HG03432 (cell line): ENCODE data around the gene ZBTB22.

ENCODE experiments used
- ATAC-seq: cut with Tn5 transposase; IDR thresholded peaks from one replicate; pipeline ENCODE4 v1.9.1; 2021; ENCODE audit warnings: mild to moderate bottlenecking, moderate library complexity; ENCODE audit not compliant: unreplicated experiment

Gene ZBTB22

DNA sequence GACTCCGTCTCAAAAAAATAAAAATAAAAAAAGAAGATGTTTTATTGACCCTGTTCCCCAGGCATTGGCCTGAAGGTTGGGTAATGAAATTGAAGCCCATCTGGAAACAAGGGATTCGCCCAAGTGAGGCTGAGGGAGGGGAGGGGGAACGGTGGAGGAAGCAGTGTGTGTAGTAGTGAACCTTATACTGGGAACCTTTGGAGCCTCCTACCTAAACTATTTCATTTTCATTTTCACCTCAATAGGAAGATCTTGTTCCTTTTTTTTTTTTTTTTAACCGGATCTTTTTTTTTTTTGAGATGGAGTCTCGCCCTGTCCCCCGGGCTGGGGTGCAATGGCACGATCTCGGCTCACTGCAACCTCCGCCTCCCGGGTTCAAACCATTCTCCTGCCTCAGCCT lies 13.2 kb upstream of the ZBTB22 start:
- no peak for ATAC-seq

DNA sequence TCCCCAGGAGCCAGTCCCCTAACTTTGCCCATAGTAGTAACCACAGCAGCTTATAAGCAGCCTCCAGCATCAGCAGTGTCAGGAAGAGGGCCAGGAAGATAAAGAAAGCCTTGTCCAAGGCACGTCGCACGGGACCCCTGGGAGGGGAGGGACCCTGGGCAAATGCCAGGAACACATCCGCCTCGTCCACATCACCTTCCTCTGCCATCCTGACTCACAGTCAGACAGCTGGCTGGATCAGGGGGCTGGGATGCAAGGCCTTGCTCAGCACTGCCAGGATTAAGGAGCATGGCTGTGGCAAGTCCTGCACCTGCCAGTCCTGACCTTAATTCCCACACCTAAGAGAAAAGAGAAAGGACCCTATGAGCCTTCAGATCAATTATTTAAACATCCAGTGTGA lies 11.5 kb upstream of the ZBTB22 start:
- ATAC-seq = no peak

DNA sequence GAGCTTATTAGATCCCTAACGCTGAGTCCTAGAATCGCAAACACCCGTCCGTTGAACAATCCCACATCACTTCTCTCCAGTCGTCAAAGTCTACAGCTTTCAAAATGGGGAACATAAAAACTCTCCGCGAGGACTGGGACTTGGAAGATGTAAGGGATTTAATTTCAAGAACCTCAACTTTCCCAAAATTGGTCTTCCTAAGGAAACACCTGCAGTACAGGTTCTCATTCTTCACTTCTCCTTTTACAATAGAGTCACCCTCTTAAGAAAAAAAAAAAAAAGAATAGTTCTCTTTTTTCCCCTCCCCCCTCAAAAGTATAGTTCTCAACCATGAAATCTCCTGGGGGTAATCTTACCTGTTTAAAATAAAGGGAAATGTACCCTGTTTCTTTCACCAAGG lies 6.6 kb upstream of the ZBTB22 start:
- ATAC-seq = no peak

DNA sequence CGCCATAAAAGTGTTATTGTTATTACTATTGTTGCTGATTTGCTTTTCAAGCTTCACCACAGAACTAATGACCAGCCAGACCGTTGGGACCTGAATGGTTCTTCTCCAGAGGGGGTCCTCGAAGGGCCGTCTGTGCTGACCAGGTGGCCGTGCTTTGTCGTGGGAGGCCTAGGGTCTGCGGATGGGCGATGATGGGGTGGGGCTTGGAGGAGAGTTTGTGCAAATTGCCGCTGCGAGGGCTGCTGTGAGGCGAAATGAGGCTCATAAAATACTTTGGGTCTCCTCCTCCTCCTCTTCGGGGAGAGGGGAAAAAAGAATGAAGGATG lies 6.0 kb upstream of the ZBTB22 start:
- no peak for ATAC-seq

DNA sequence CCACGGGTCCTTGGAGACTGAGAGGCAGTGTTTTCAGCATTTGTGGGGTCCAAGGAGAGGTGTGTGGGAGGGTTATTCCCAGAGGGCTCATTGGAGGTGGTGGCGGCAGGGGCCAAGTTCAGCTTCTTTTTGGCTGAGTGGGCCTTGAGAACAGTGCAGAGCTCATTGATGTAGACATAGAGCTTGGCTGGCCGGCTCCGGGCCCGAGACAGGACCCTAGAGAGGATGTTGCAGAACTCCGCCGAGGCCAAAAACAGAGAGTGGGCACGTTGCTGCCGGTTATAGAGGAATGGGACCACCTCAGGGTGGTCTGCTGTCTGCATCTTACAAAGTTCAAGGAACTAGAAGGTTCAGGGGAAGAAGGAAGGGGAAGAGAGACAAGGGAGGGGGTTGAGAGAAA lies 3.7 kb upstream of the ZBTB22 start:
- ATAC-seq = no peak

DNA sequence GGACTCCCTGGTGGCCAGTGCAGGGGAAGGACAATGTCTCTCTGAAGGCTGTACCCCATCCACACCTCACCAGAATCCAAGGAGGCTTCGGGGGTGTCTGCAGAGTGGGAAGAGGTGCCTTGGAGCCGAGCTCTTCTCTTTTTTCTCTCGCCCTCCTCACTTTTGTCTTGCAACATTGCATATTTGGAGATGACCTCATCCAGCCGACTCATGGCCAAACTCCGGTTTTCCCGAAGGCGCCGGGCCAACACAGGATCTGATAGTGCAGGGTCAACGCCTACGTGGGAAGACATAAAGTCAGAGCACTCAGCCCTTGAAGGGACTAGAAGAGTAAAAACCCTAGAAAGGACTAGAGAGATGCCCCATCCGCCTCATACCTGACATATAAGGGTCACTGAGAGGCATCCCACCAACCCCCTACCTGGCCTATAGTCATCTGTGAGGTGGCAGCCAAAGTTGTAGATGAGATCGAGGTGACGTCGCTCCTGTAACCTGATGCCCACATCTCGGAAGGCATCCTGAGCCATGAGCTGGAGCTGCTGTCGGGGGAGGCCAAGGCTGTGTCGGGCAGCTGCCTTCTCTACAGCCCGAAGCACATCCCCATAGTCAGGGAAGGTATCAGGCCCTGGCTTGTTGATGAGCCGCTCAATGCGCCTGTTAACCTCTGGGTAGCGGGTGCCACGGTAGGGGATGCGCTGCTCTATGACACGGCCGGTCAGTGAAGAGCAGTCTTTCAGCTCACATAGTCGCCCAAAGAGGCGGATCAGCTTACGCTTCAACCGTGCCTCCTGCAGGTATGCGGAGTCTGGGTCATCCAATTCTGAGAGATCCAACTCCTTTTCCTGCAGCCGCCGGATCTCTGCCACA lies 3.0 kb upstream of the ZBTB22 start:
- no peak for ATAC-seq

DNA sequence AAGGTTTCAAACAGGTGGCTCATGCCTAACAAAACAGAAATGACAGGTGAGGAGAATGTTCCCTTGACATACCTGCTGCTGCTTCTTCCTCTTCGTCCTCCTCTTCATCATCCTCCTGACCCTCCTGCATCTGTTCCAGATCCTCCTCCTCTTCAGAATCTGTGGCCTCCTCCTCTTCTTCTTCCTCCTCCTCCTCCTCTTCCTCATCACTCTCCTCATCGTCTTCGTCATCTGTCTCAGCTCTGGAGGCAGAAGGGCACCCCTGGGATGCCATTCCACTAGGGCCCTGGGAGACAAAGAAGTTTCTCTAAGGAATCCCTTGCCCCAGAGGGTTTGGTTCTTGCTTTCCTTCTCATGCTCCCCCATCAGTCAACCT lies 2.4 kb upstream of the ZBTB22 start:
- ATAC-seq = no peak

DNA sequence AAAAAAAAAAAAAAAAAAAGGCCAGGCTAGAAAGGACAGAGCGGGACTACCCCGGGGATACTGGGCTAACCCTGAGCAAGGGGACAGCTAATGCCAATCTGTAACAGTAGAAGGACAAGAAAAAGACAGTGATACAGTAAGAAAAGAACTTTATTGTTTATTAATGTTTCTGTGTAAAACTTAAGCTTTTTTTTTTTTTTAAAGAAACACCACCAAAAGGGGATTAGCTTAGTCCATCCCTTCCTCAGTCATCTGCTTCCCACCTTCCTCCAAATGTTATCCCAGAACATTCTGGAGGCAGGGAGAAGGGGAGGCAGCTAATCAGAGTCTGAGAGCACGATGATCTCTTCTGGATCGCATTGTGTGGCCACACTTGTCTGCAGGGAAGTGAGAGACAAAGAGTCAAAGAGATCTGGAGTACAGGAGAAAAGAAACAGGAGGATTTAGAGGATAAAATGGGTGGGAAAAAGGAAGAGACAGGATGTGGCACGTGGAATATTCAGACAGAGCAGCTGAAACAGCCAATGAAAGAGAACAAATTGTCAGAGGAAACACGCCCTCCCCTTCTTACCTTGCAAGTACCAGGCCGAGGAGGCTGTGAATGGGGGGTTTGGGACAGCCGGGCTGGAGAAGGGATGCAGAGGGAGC lies 1.0 kb upstream of the ZBTB22 start:
- ATAC-seq = no peak

DNA sequence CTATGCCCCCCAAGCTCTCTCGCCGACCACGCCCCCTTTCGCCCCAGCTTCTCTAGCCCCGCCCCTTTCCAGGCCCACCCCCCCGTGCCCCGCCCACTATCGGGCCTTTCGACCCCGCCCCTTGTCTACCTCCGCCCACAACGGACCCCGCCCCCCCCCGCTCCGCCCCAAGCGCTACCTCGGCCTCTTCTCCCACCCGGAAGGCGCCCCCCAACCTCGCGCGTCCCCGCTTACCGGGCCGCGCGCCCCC lies 200 bp downstream of the ZBTB22 start:
- ATAC-seq = no peak

DNA sequence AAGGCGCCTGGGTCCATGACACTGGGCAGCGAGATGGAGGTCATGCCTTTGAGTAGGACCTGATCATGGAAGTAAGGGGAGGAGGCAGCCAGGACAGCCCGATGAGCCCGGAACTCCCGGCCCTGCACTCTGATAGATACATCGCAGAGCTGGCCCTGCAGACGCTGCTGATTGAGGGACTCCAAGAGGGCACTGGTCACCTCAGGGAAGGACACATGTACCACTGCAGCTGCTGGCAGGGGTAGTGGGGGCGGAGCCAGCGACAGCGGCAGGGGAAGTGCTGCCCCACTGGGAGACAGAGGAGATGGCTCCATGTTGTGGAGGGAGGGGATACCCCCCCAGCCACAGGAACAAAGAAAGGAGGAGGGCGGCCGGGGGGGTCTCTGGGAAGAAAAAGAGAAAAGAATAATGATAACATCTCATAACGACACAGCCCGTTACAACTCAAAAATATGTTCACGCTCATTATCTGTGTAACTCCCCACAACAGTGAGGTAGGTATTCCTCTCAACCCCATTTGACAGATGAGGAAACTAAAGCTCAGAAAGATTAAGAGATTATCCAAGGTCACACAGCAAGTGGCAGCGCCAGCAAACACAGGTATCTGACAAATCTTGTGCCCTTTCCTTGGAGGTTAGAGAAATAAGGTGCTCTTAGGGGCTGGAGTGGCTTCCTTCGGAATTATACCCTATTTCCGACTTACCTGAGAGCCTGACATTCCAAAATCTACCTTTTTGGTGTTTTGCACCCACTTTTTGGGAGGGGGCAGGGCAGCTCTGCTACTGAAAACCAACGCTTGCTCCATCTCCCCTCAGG lies 733 bp downstream of the ZBTB22 start:
- no peak for ATAC-seq

DNA sequence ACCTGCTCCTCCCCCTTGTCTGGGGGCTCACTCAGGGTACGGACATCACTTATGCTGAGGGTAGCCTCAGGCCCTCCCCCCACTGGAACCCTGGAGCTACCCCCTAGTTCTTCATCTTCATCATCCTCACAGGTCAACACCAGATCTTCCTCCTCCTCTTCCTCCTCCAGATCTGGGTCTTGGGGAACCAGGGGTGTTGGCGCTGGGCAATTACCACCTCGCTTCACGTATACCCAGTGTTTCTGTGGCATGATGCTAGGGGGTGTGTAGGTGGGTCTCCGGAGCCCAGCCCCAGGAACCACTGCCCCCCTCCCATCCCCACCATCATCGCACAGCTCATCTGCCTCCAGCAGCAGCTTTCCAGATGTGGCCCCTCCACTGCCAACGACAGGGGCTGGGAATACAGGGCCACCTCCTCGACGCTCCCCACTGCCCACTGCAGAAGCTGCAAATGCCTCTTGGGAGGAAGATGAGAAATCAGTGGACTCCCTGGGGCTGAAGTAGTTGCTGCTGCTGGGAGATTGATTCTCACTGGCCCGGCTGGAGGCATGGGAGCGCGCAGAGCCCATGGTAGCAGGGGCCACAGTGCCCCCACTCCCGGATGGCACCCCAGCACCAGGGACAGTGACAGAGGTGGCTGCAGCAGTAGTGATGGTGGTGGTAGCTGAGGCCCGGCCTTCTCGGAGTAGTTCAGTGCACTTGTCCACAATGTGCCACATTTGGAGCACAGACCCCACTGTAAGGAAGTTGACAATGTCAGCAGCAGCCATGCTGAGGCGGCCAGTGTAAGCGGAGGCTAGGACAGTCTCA lies 1.5 kb downstream of the ZBTB22 start:
- no peak for ATAC-seq

DNA sequence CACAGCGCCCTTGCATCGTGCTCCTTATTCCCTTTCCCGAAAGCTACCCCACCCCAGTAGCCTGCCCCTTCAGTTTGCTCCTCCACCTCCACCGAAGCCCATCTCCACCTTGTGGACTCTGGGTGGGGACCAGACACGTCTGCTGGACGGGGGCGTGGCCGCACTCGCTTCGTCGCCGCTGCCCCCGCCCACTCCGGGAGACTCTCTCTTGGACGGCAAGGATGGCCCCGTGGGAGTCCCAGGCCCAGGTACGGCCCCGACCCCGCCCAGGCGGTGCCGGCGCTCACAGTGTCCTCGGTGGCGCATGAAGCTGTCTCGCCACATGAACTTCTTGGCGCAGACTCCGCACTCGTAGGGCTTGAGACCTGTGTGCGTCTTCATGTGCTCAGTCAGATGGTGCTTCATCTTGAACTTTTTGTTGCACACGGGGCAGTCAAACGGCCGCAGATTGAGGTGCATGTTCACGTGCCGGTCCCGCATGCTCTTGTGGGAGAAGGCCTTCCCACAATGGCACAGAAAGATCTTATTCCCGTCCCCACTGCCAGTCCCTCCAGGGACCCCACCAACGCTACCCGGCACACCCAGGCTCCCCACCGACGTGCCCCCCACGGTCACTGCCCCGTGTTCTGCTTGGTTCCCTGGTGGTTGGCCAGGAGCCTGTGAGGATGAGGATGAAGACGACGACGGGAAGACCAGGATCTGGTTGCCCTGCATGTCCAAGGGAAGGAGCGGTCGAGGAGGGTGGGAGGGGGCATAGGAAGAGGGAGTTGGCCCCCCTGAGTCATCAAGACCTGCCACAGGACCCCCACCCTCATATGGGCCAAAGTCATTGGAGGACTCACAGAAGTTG lies 2.4 kb downstream of the ZBTB22 start:
- no peak for ATAC-seq

DNA sequence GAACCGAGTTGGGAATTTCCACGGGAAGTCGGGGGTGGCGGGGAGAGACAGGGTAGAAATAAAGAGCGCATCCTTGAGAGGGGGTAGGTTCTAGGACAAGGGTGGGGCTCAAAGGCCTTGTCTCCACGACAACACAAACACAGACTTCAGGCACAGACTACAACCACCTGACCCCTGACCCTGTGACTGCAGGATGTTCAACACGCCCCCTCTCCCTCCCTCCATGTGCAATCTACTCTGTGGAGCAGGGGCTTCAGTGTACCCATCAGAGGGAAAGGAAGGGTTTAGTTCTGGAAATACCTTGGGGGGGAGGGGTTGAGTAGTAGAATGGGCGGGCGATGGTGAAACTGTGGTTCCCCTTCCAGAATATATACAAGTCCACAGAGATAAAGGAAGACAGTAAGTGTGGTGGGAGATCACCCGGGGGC lies 3.0 kb downstream of the ZBTB22 start:
- ATAC-seq = no peak

DNA sequence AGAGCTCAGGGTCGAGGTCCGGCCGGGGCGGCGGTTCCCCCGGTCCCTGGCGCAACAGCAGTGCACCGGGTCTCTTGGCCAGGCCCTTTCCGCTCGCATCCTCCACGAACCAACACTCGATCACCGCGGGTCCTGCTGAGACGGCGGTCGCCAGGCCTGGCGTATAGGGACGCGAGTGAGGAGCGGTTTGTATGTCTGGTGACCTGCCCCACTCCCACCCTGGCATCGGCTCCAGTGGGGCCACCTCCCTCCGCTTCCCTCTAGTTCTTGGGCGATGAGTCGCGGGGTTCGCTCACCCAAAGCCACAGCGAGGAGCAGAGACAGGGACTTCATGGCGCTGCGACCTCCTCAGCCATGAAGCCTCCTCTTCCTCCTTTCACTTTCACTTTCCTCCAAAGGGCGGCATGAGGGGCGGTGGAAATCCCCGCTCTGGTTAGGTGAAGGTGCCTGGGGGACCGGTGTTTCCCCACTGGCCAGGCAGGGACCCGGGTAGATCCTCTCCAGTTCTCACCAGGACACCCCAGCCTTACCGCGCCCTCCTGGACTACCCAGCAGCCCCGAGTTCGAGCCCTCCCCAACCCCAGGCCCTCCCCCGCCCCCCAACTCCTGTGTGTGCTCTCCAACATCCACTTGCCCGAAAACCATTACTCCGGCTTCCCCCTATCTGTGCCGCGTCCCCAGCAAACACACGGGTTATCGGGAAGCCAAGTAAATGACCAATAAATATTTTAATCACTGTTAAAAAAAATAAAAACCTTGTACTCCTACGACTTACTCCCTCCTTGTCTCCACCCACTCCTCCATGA lies 3.6 kb downstream of the ZBTB22 start, which contains the start of gene TAPBP:
Gene TAPBP (minus strand): TSS at position 370 of the 806 bp plus-strand sequence. CDS start 37 bp downstream, at position 333.
- peak; percentile 34 for ATAC-seq

DNA sequence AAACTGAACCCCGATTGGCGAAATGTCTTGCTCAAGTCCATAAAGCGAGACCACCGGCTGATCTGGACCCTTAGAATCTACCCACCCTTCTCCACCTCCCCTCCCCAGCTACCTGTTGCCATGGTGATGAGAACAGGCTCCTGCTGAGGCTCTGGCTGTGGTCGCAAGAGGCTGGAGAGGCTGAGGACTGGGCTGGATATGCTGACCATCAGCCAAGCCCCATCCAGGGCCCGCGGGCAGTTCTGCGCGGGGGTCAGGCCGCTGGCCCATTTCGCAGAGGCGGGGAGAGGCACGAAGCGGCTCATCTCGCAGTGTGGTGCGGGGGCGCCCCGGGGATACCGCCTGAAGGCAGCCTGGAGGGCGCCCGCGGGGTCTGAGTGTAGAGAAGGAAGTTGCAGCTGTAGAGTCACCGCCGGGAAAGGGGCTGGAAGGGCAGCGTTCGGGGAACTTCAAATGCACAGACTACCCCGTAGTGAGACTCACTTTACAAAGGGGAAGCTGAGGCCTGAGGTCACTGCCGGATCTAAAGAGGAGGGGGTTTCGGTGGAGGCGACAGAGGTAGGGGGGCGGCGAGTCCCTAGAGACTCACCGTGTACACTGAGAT lies 4.3 kb downstream of the ZBTB22 start:
- peak; percentile 5 for ATAC-seq

DNA sequence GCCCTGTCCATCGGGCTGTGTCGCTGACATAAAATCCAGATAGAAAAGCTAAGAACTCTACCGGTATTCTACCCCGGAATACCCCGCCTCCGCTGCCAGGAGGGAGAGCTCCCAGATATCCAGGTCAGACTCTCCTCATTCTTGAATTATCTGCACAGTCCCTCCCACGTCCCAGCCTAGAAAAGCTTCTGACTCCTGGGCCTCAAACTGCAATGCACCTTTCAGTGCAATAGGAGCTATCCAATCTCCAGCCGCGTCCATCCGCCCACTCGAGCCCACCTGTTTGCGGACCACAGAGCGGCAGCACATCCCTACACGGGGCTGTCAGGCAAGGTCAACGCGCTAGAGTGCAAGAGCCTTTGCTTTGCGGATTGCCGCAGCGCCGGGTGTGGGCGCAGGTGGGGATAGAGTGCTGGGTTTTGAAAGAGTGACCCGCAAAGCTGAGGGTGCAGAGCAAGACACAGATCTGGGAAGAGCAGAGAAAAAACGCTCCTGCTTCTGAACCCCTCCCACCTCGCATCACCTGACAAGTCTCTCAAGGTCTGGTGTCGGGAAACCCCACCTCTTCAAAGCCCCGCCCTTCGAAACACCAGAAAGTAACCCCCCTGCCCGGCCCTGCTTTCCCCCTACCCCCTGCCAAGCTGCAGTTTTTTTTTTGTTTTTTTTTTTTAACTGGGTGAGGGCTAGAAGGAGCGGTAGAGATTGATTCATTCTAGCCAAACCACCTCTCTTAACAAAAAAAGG lies 5.0 kb downstream of the ZBTB22 start:
- ATAC-seq = peak; percentile 21

DNA sequence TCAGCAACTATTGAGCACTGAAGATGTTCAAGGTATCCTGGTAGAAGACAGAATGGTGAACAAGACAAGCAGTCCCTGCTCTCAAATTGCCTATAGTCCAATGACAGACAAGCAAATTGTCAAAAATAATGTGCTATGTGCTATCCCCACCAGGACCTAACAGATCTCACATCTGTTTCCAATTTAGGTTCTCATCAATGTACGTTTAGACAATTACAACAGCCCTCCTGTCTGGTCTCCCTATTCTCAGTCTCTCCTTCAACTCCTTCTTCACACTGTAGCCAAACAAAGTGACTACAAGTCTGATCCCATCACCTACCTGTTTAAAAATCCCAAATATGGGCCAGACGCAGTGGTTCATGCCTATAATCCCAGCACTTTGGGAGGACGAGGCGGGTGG lies 11.2 kb downstream of the ZBTB22 start:
- ATAC-seq = no peak

DNA sequence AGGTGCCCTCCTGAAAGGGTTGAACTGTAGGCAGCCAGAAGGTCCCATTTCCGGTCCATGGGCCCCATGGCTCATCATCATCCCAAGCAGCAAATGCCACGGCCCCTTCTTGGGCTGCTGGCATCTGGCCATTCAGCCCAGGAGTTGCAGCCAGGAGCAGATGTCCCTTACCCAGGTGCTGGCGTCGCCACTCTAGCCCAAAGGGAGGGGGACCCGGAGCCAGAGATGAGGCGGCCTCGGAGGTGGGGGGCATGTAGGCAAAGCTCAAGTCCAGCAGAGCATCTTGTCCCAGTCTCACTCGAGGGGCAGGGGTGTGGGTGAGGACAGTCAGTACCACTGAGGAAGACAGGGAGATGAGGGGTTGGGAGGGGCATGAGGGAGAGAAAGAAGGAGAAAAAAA lies 12.5 kb downstream of the ZBTB22 start:
- ATAC-seq = no peak
